NT2/D1 (cell line): ENCODE measurements around the gene EFR3B.

Experiments used
- DNase-seq: peaks from one replicate; pipeline ENCODE4 v3.0.0-alpha.2; 2011; ENCODE audit warnings: low read depth, low spot score
- H3K27me3 ChIP-seq: 2 replicates; pipeline ENCODE4 v1.6.0; 2011; ENCODE audit warnings: mild to moderate bottlenecking; ENCODE audit not compliant: insufficient read length, insufficient read depth
- H3K36me3 ChIP-seq: 2 replicates; pipeline ENCODE4 v1.6.1; 2011; ENCODE audit warnings: mild to moderate bottlenecking, low read length, mixed read lengths; ENCODE audit not compliant: insufficient read depth, insufficient read length
- H3K4me1 ChIP-seq: 2 replicates; pipeline ENCODE4 v1.5.1; 2011; ENCODE audit not compliant: insufficient read depth, insufficient read length
- H3K4me3 ChIP-seq: 2 replicates; pipeline ENCODE4 v1.5.1; 2011; ENCODE audit warnings: low read depth; ENCODE audit not compliant: insufficient read length
- H3K9ac ChIP-seq: 2 replicates; pipeline ENCODE4 v1.6.0; 2011; ENCODE audit warnings: low read depth; ENCODE audit not compliant: insufficient read length
- H3K9me3 ChIP-seq: 2 replicates; pipeline ENCODE4 v1.5.1; 2011; ENCODE audit warnings: mild to moderate bottlenecking, low read length; ENCODE audit not compliant: insufficient read depth
- SUZ12 ChIP-seq: IDR thresholded peaks from 2 replicates; pipeline ENCODE4 v1.6.1; 2011; ENCODE audit not compliant: insufficient read length, insufficient read depth; ENCODE audit errors: extremely low read depth
- YY1 ChIP-seq: IDR thresholded peaks from 2 replicates; pipeline ENCODE4 v1.6.1; 2011; ENCODE audit not compliant: insufficient read length, insufficient read depth
- ZNF274 ChIP-seq: IDR thresholded peaks from 2 replicates; pipeline ENCODE4 v1.6.1; 2011; ENCODE audit warnings: mild to moderate bottlenecking, low read depth, low read length

EFR3B gene

DNA sequence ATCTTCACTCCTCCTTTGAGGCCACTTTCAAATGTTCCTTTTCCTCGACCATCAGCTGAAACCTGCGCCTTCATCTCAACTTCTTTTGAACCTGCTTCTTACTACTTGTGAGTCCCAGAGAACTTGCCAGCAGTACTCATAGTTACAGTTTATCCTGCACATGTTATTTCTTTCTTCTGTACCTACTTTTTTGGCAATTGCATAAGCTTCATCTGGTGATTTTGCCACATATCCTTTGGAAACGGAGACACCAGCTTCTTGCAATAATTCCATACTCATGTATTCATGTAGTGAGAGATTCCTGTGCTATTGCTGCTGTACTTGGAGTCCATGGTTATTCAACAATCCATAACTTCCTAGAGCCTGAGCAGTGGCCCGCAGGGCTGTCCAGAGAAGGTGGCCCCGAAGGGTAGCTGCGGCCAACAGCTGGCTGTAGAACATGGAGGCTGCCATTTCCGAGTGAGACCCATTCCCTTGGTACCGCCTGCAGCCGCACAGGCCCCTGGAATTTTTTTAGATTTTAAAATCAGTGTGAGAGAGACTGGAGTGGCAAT, 39.4 kb downstream of the EFR3B start:
- H3K9ac ChIP-seq = no peak overlapping the region
- no peaks in the 10 kb centered on the region for H3K27me3 ChIP-seq
- H3K4me3 ChIP-seq = no peak overlapping the region
- no peaks in the 10 kb centered on the region for H3K9me3 ChIP-seq
- H3K36me3 ChIP-seq = no peaks in the 10 kb centered on the region
- TF ChIP-seq ZNF274 (no peak), SUZ12 (no peak), YY1 (no peak)
- no peak for DNase-seq
- no peaks in the 10 kb centered on the region for H3K4me1 ChIP-seq

DNA sequence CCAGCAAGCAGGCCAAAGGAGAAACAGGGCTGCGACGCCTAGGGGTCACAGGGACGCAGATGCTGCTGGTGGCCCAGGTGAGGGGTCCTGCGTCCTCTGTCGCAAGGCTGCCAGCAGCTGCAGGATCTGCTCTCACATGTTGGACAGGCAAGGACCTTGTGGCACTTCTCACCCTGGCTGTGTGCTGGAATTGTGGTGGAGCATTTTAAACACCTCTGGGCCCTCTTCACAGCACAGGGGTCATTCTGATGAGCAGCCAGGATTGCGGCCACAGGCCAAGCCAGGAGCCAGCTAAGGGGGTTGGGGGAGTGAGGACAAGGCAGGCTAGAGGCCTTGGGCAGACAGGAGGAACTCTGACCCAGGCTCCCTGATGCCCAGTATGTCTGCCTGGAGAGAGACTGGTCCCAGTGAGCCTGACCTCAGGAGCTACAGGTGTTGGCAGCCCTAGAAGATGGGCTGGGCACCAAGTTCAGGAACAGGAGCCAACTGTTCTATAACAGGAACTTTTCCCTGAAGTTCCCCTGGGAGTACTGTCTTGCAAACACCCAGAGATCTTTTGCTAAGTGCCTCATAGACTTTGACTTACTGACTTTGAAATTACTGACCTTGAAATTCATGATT, 40.2 kb downstream of the EFR3B start:
- no peak overlapping the region for H3K4me3 ChIP-seq
- H3K27me3 ChIP-seq = no peaks in the 10 kb centered on the region
- no peak for DNase-seq
- no peak for TF ChIP-seq ZNF274
- no peak for TF ChIP-seq SUZ12
- no peak for TF ChIP-seq YY1
- no peaks in the 10 kb centered on the region for H3K4me1 ChIP-seq
- no peaks in the 10 kb centered on the region for H3K9me3 ChIP-seq
- H3K9ac ChIP-seq = no peak overlapping the region
- H3K36me3 ChIP-seq = no peaks in the 10 kb centered on the region

DNA sequence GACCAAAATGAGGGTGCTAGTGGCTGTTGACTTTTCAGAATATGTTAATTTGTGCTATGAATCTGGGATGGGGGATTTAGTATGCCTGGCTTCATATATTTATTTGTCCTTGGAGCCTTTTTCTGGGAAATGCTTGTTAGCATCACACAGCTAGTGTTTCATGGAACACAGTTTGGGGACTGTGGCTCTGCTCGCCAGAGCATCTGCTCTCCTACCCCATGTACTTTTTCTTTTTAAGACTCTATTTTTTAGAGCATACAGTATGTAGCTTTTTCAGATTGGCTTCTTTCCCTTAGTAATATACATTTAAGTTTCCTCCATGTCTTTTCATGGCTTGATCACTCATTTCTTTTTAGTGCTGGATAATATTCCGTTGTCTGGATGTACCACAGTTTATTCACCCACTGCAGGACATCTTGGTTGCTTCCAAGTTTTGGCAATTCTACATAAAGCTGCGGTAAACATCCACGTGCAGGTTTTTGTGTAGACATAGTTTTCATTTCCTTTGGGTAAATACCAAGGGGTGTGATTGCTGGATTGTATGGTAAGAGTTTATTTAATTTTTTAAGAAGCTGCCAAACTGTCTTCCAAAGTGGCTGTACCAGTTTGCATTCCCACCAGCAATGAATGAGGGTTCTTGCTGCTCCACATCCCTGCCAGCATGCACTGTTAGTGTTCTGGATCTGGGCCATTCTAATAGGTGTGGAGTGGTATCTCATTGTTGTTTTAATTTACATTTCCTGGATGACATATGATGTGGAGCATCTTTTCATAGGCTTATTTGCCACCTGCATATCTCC, 44.1 kb downstream of the EFR3B start:
- Histone ChIP-seq H3K27me3 (no peaks in the 10 kb centered on the region), H3K9ac (no peak overlapping the region), H3K36me3 (no peaks in the 10 kb centered on the region), H3K4me3 (no peak overlapping the region), H3K9me3 (no peaks in the 10 kb centered on the region), H3K4me1 (peaks cover 11% of the 10 kb centered on the region)
- no peak for DNase-seq
- no peak for TF ChIP-seq ZNF274
- no peak for TF ChIP-seq SUZ12
- TF ChIP-seq YY1 = no peak

DNA sequence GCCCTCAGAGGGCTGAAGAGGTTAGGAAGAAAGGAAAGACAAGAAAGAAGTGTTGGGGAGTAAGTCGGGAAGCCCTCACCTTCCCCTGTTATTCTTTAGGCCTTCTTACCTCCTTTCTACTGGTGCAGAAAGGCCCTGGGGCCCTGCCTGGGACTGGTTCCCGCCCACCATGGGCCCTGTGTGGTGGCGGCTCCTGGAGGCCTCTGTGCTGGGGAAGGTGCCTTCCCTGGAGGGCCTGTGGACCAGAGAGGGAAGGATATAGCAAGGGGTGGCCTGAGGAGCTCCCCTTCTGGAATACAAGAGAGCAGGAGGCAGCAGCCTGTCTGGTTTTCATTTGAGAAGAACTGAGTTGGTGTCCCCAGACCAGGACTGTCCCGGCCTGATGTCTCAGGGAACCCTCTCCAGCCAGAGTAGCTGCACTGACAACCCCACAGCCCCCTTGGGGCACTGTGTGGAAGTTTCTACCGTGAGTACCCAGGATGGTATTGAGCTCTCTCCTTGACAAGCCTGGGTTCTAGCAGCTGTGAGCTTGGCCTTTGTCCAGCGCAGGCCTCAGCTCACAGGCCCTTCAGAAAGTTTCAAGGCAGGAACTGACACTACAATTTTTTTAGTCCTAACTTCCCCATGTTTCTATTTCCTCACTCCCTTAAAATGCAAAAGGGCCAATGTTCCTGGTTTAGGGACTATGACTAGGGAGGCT, 47.1 kb downstream of the EFR3B start:
- DNase-seq = no peak
- peaks cover 11% of the 10 kb centered on the region for H3K4me1 ChIP-seq
- no peak for TF ChIP-seq ZNF274
- no peak for TF ChIP-seq SUZ12
- no peak for TF ChIP-seq YY1
- no peaks in the 10 kb centered on the region for H3K9me3 ChIP-seq
- no peak overlapping the region for H3K4me3 ChIP-seq
- H3K9ac ChIP-seq = peak overlapping the region; percentile 42
- H3K27me3 ChIP-seq = no peaks in the 10 kb centered on the region
- peaks cover 3% of the 10 kb centered on the region for H3K36me3 ChIP-seq

DNA sequence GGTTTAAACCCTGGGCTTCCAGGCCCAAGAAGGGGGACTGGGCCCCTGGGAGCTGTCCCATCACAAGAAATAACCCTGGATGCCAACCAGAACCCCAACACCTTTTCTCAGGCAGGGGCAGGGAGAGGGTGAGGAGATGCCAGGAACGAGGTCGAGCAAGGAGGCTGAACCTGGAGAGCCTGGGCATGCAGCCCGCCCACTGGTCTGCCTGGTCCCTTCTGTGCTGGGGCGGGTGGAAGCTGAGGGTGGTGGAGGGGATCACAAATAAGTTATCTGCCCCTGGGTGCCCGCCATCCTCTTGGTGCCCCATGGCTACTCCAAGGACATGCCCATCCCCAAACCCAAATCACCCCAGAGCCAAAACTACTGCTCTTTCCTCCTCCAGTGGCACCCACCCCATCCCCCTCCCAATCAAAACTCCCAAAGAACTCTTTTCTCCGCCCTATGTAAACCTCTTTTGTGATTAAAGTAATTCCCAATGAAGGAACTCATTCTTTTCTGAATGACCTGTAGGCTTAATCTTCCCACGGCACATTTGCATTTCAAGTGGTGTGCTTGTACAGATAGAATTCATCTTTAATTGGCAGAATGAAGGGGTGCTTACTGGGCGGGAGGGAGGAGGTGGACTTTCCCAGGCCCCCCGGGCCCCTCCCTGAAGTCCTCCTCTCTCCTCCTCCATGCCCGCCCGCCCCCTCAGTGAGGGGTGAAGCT, 47.9 kb downstream of the EFR3B start:
- peaks cover 5% of the 10 kb centered on the region for H3K36me3 ChIP-seq
- H3K9ac ChIP-seq = peak overlapping the region; percentile 42
- no peaks in the 10 kb centered on the region for H3K27me3 ChIP-seq
- TF ChIP-seq ZNF274 (no peak), YY1 (no peak), SUZ12 (no peak)
- no peak overlapping the region for H3K4me3 ChIP-seq
- peaks cover 11% of the 10 kb centered on the region for H3K4me1 ChIP-seq
- no peaks in the 10 kb centered on the region for H3K9me3 ChIP-seq
- DNase-seq = peak; percentile 61

DNA sequence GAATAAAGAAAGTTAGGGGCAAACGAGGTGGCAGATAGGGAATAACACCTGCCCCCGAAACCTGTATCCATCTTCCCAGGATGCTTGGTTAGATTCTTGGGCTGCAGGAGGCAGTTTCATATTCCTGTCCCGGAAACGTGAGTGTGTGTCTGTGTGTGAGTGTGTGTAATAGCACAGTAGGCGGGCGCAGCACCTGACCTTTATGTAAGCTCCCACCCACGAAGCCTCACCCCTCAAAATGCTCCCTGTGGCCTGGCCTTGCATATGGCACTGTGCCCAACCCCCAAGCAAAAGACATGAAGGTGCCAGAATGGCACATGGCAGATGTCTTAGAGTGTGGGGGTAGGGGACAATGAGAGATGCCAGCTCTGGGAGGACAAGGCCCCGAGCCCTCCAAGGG, 48.9 kb downstream of the EFR3B start:
- peaks cover 11% of the 10 kb centered on the region for H3K4me1 ChIP-seq
- no peak overlapping the region for H3K4me3 ChIP-seq
- no peaks in the 10 kb centered on the region for H3K27me3 ChIP-seq
- TF ChIP-seq SUZ12 (no peak), ZNF274 (no peak), YY1 (no peak)
- no peak for DNase-seq
- no peak overlapping the region for H3K9ac ChIP-seq
- H3K36me3 ChIP-seq = peaks cover 5% of the 10 kb centered on the region
- H3K9me3 ChIP-seq = no peaks in the 10 kb centered on the region
